Measurements from ENCODE around the gene AMMECR1. TPM values are rescaled to one million over a fixed set of nuclear protein-coding genes. Genes with fewer than 3 reads are reported as not detected.

AMMECR1 gene
- total RNA-seq, 1 experiment from 2014 or later = 23.0 TPM

DNA sequence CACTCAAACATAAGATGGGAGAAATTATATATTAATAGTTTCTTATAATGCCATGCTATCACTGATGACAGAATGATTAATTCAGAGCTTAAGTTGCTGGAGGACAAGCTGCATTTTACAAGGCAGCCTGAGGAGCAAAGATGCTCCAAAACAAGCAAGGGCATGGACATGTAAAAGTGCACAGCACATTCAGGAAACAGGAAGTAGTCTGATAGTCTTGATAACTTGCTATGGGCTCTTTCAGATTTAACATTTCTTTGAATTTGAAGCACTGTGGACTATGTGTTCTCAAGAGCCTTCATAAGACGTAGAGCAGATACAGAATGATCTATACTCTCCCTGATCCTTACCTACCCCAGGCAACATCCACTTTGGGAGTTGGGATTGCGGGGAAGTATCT is 50.0 kb downstream of the AMMECR1 start:
- TF ChIP-seq, protein P1, sequence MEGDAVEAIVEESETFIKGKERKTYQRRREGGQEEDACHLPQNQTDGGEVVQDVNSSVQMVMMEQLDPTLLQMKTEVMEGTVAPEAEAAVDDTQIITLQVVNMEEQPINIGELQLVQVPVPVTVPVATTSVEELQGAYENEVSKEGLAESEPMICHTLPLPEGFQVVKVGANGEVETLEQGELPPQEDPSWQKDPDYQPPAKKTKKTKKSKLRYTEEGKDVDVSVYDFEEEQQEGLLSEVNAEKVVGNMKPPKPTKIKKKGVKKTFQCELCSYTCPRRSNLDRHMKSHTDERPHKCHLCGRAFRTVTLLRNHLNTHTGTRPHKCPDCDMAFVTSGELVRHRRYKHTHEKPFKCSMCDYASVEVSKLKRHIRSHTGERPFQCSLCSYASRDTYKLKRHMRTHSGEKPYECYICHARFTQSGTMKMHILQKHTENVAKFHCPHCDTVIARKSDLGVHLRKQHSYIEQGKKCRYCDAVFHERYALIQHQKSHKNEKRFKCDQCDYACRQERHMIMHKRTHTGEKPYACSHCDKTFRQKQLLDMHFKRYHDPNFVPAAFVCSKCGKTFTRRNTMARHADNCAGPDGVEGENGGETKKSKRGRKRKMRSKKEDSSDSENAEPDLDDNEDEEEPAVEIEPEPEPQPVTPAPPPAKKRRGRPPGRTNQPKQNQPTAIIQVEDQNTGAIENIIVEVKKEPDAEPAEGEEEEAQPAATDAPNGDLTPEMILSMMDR (IDR thresholded peaks at IDR 0.05; ENCODE audit: insufficient read depth in 1 of 2, low read depth in 1 of 2, low read length in 1 of 2, severe bottlenecking in 1 of 2, unreplicated experiment in 1 of 2) = no peak
- POLR2A ChIA-PET = no interaction called here
- intact Hi-C loops (cut with micrococcal nuclease; ENCODE audit: unreplicated experiment) = no loop called here
- CTCF ChIA-PET = no interaction called here
- DNase-seq = no peak
- no peaks in the 10 kb centered on the region for H3K9me3 Mint-ChIP-seq (ENCODE audit: unreplicated experiment)
- no peaks in the 10 kb centered on the region for H3K36me3 ChIP-seq (ENCODE audit: control insufficient read depth, insufficient read depth, low read length)
- H3K9me3 ChIP-seq = no peaks in the 10 kb centered on the region
- H3K36me3 Mint-ChIP-seq (ENCODE audit: insufficient read depth, unreplicated experiment) = no peaks in the 10 kb centered on the region
- no peaks in the 10 kb centered on the region for H3K27me3 Mint-ChIP-seq (ENCODE audit: insufficient read depth, unreplicated experiment)
- no peak overlapping the region for H3K4me3 Mint-ChIP-seq (ENCODE audit: unreplicated experiment)
- no peak overlapping the region for H3K4me3 ChIP-seq (ENCODE audit: low read depth, low read length)
- no peaks in the 10 kb centered on the region for H3K27me3 ChIP-seq (replicated peaks; ENCODE audit: control insufficient read depth, insufficient read depth, low read length)
- no peak overlapping the region for H3K27ac Mint-ChIP-seq (ENCODE audit: unreplicated experiment)
- BruUV-seq (replicated peaks) = no TSS peak
- H3K4me1 ChIP-seq = no peaks in the 10 kb centered on the region
- H3K4me1 Mint-ChIP-seq (ENCODE audit: low read depth, unreplicated experiment) = no peaks in the 10 kb centered on the region

DNA sequence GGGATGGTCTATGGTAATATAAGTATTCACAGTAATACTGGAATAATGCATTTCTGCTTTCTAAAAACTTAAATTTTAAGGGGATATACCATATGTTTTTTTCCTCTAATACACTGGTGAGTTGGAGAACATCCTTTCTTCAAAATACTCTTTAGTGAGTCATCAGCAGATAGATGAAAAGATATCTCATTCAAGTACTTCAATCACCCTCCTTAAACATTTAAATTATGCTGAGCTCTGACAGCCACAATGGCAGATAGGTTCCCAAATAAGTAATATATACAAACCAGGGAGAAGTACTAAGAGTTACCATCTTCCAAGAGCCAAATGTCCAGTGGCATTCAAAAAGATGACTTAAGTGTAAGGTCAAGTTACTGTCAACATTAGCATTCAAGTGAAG is 52.2 kb downstream of the AMMECR1 start:
- no TSS peak for BruUV-seq (replicated peaks)
- CTCF ChIA-PET = no interaction called here

DNA sequence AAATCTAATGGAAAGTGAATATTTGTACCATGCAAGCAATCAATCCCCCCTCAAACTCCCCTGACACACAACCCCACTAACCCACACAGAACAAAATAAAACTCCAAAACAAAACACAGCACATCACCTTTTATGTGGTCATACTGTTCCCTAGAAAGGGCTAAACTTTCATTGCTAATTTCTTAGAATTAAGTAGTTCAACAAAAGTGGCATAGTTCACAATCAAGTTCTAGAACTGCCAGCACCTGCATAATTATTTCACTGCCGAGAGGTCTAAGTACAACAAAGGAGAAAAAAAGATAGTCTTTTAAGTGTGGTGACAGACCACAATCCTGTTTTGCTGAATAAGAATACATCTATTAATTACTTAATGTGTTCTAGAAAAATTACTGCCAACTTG is 58.8 kb downstream of the AMMECR1 start:
- Mint-ChIP-seq H3K27ac (ENCODE audit: unreplicated experiment) (no peak overlapping the region), H3K36me3 (ENCODE audit: insufficient read depth, unreplicated experiment) (no peaks in the 10 kb centered on the region), H3K27me3 (ENCODE audit: insufficient read depth, unreplicated experiment) (no peaks in the 10 kb centered on the region), H3K4me3 (ENCODE audit: unreplicated experiment) (no peak overlapping the region), H3K9me3 (ENCODE audit: unreplicated experiment) (no peaks in the 10 kb centered on the region), H3K4me1 (ENCODE audit: low read depth, unreplicated experiment) (no peaks in the 10 kb centered on the region)
- ChIA-PET POLR2A (no interaction called here), CTCF (no interaction called here)
- Histone ChIP-seq H3K36me3 (ENCODE audit: control insufficient read depth, insufficient read depth, low read length) (no peaks in the 10 kb centered on the region), H3K4me3 (ENCODE audit: low read depth, low read length) (no peak overlapping the region), H3K9me3 (no peaks in the 10 kb centered on the region), H3K27me3 (replicated peaks; ENCODE audit: control insufficient read depth, insufficient read depth, low read length) (no peaks in the 10 kb centered on the region), H3K4me1 (no peaks in the 10 kb centered on the region)
- intact Hi-C loops (cut with micrococcal nuclease; ENCODE audit: unreplicated experiment) = no loop called here
- TF ChIP-seq, protein P1 (IDR thresholded peaks at IDR 0.05; ENCODE audit: insufficient read depth in 1 of 2, low read depth in 1 of 2, low read length in 1 of 2, severe bottlenecking in 1 of 2, unreplicated experiment in 1 of 2) = no peak
- no TSS peak for BruUV-seq (replicated peaks)
- DNase-seq = no peak

More for the DNA sequence above, 52.2 kb downstream of the AMMECR1 start:
- H3K4me3 ChIP-seq (ENCODE audit: low read depth, low read length) = no peak overlapping the region
- Mint-ChIP-seq H3K36me3 (ENCODE audit: insufficient read depth, unreplicated experiment) (no peaks in the 10 kb centered on the region), H3K27me3 (ENCODE audit: insufficient read depth, unreplicated experiment) (no peaks in the 10 kb centered on the region), H3K4me3 (ENCODE audit: unreplicated experiment) (no peak overlapping the region), H3K27ac (ENCODE audit: unreplicated experiment) (no peak overlapping the region), H3K9me3 (ENCODE audit: unreplicated experiment) (no peaks in the 10 kb centered on the region), H3K4me1 (ENCODE audit: low read depth, unreplicated experiment) (no peaks in the 10 kb centered on the region)
- no peaks in the 10 kb centered on the region for H3K27me3 ChIP-seq (replicated peaks; ENCODE audit: control insufficient read depth, insufficient read depth, low read length)
- TF ChIP-seq, protein P1 (IDR thresholded peaks at IDR 0.05; ENCODE audit: insufficient read depth in 1 of 2, low read depth in 1 of 2, low read length in 1 of 2, severe bottlenecking in 1 of 2, unreplicated experiment in 1 of 2) = no peak
- H3K9me3 ChIP-seq = no peaks in the 10 kb centered on the region
- intact Hi-C loops (cut with micrococcal nuclease; ENCODE audit: unreplicated experiment) = no loop called here
- no peaks in the 10 kb centered on the region for H3K4me1 ChIP-seq
- POLR2A ChIA-PET = no interaction called here
- no peaks in the 10 kb centered on the region for H3K36me3 ChIP-seq (ENCODE audit: control insufficient read depth, insufficient read depth, low read length)
- DNase-seq = no peak
